Brain microvascular endothelial cell (primary cell): Measurements from ENCODE around the gene YWHAQ.
"Not testable (repeated sequence)": the region's sequence is repeated elsewhere in the genome, so short reads cannot be mapped to it uniquely, and the experiment has no call there.

Experiments
- DNase-seq: peaks from one replicate; pipeline ENCODE4 v3.0.0-alpha.2; 2020
- H3K27ac ChIP-seq: fragments of 250-450 bp; sonication (Bioruptor Pico); 2 replicates; pipeline ENCODE4 v1.5.1; 2020; ENCODE audit warnings: mild to moderate bottlenecking, moderate library complexity
- H3K27me3 ChIP-seq: fragments of 250-450 bp; sonication (Bioruptor Pico); replicated peaks from 2 replicates; pipeline ENCODE4 v1.5.1; 2020; ENCODE audit warnings: mild to moderate bottlenecking
- H3K36me3 ChIP-seq: fragments of 250-450 bp; sonication (Bioruptor Pico); replicated peaks from 2 replicates; pipeline ENCODE4 v1.5.1; 2020; ENCODE audit warnings: mild to moderate bottlenecking
- H3K4me3 ChIP-seq: 2 replicates; pipeline ENCODE4 v1.5.1; 2011; ENCODE audit warnings: low read depth, mild to moderate bottlenecking, control low read depth, low read length, moderate library complexity
- in situ Hi-C: cut with HindIII; loops from 2 replicates; pipeline ENCODE4 v1.10.0; 2017; ENCODE audit warnings: low sequenced_read_pairs, low pct_ligation_motif_present
- TF ChIP-seq, protein P1 (sequence below): IDR thresholded peaks from 2 replicates; pipeline ENCODE4 v1.5.1; 2011; ENCODE audit warnings: low read depth, mild to moderate bottlenecking, moderate library complexity, low read length, control low read depth, inconsistent platforms; ENCODE audit errors: missing control alignments

The YWHAQ gene

DNA sequence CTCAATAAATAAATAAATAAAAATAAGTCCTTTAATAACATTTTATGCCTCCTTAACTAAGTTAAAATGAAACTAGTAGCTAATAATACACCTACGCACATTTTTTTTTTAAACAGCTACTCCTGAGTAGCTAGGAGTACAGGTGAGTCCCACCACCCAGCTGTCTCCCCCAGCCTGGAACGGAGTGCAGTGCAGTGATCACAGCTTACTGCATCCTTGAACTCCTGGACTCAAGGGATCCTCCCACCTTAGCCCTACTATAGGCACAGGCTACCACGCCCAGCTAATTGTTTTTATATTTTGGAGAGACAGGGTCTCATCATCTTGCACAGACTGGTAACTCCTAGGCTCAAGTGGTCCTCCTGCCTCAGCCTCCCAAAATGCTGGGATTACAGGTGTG, 28.4 kb downstream of the YWHAQ start:
- Histone ChIP-seq H3K27me3 (no peaks in the 10 kb centered on the region), H3K27ac (no peak overlapping the region), H3K4me3 (no peak overlapping the region), H3K36me3 (peaks cover 21% of the 10 kb centered on the region)
- TF ChIP-seq, protein P1, sequence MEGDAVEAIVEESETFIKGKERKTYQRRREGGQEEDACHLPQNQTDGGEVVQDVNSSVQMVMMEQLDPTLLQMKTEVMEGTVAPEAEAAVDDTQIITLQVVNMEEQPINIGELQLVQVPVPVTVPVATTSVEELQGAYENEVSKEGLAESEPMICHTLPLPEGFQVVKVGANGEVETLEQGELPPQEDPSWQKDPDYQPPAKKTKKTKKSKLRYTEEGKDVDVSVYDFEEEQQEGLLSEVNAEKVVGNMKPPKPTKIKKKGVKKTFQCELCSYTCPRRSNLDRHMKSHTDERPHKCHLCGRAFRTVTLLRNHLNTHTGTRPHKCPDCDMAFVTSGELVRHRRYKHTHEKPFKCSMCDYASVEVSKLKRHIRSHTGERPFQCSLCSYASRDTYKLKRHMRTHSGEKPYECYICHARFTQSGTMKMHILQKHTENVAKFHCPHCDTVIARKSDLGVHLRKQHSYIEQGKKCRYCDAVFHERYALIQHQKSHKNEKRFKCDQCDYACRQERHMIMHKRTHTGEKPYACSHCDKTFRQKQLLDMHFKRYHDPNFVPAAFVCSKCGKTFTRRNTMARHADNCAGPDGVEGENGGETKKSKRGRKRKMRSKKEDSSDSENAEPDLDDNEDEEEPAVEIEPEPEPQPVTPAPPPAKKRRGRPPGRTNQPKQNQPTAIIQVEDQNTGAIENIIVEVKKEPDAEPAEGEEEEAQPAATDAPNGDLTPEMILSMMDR, result no peak
- no peak for DNase-seq
- in situ Hi-C loops, result no loop called here

DNA sequence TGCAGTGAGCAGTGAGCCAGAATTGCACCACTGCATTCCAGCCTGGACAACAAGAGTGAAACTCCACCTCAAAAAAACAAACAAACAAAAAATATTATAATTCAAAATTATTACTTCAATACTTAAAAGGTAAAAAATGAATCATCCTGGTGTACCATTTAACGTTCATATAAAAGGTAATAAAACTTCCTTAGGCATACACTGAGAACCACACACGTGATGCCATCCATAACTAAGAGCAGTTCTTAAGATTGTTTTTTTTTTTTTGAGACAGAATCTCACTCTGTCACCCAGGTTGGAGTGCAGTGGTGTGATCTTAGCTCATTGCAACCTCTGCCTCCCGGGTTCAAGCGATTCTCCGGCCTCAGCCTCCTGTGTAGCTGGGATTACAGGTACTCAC, 29.4 kb downstream of the YWHAQ start:
- in situ Hi-C loops, result no loop called here
- Histone ChIP-seq H3K36me3 (peaks cover 21% of the 10 kb centered on the region), H3K27ac (no peak overlapping the region), H3K4me3 (no peak overlapping the region), H3K27me3 (no peaks in the 10 kb centered on the region)
- TF ChIP-seq, protein P1, result no peak
- no peak for DNase-seq

DNA sequence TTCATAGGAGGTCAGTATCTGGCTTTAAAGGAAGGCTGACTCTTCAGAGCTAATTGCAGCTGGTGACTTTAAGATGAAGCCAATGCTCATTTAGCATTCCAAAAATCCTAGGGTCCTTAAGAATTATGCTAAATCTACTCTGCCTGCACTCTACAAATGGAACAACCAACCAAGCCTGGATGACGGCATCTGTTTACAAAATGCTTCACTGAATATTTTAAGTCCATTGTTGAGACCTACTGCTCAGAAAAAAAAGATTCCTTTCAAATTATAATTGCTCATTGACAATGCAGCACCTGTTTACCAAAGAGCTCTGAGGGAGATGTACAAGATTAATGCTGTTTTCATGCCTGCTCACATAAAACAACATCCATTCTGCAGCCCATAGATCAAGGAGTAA, 31.4 kb downstream of the YWHAQ start:
- Histone ChIP-seq H3K27ac (no peak overlapping the region), H3K27me3 (no peaks in the 10 kb centered on the region), H3K4me3 (no peak overlapping the region), H3K36me3 (peaks cover 21% of the 10 kb centered on the region)
- DNase-seq, result no peak
- TF ChIP-seq, protein P1, result no peak
- in situ Hi-C loops, result no loop called here

DNA sequence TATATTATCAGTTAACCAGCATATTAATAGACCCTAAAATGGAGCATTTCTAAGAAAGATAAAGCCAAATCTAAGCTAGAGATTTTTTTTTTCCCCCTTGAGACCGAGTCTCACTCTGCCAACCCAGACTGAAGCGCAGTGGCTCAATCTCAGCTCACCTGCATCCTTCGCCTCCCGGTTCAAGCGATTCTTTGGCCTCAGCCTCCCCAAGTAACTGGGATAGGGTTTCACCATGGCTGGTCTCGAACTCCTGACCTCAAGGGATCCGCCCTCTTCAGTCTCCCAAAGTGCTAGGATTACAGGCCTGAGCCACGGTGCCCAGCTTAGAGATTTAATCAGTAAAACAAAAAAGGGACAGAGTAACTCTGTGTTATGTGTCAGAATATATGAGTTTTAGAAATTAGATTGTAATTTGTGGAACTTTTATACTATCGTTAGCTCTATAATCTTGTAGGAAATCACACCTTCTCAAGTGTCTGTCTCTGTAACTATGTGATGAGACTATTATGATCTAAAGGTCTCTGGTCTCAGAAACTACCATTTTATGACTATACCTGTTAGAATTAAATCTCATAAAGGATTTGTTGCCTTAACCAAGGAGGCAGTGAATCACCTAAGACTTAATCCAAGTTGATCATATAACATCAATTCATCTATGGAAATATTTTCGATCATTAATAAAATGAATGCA, 34.0 kb downstream of the YWHAQ start:
- peaks cover 21% of the 10 kb centered on the region for H3K36me3 ChIP-seq
- no peak overlapping the region for H3K27ac ChIP-seq
- in situ Hi-C loops, result no loop called here
- no peaks in the 10 kb centered on the region for H3K27me3 ChIP-seq
- DNase-seq, result no peak
- H3K4me3 ChIP-seq, result no peak overlapping the region
- TF ChIP-seq, protein P1, result no peak

DNA sequence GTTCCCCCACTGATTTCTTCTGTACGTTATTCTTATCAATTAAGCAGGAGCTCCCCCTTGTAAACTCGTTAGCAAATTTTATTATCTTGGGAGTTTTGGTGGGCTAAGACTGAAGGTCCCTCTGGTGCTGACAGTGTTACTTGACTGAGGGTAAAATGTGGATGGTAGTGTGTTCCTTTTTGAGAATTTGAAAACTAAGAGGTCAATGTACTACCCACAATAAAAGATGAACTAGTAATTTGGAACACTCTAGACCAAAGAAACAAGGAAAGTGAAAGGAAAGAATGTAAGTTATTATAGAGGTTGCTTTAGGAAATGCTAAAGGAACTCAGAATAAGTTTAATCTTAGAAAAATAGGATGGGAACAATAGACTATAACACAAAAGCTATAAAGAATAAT, 35.1 kb downstream of the YWHAQ start:
- in situ Hi-C loops, result no loop called here
- Histone ChIP-seq H3K27me3 (no peaks in the 10 kb centered on the region), H3K36me3 (peaks cover 19% of the 10 kb centered on the region), H3K4me3 (no peak overlapping the region), H3K27ac (peak overlapping the region; percentile 63)
- TF ChIP-seq, protein P1, result no peak
- DNase-seq, result no peak

DNA sequence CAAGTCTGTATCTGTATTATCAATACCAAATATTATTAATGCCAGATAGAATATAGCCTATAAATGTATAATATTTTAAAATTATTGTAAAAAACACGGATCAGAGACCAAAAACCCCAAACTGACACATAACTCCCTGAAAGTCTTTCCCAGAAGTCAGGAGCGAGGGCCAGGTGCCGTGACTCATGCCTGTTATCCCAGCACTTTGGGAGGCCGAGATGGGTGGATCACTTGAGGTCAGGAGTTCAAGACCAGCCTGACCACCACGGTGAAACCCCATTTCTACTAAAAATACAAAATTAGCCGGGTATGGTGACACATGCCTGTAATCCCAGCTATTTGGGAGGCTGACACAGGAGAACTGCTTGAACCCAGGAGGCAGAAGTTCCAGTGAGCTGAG, 35.5 kb downstream of the YWHAQ start:
- peak overlapping the region; percentile 63 for H3K27ac ChIP-seq
- peak; percentile 42 for DNase-seq

More for the DNA sequence above, 35.5 kb downstream of the YWHAQ start:
- in situ Hi-C loops, H3K27me3 ChIP-seq, H3K4me3 ChIP-seq: not testable (repeated sequence)
- peaks cover 17% of the 10 kb centered on the region for H3K36me3 ChIP-seq
